A549 treated with dexamethasone at 1 μM for 4 hours (cell line): Measurements from ENCODE around the gene EIF2S1. TPM values are rescaled to one million over a fixed set of nuclear protein-coding genes. Genes with fewer than 3 reads are reported as not detected.

Experiments
- total RNA-seq: library from RNA; stranded (reverse); fragments of 200-300 nt; extraction: Qiagen RNA extraction; gene quantifications from 5 replicates; pipeline ENCODE4 v1.2.3, GENCODE V29; 2022

Gene EIF2S1
- total RNA-seq = 231 to 354 TPM (median 245 TPM) in 5 replicates

DNA sequence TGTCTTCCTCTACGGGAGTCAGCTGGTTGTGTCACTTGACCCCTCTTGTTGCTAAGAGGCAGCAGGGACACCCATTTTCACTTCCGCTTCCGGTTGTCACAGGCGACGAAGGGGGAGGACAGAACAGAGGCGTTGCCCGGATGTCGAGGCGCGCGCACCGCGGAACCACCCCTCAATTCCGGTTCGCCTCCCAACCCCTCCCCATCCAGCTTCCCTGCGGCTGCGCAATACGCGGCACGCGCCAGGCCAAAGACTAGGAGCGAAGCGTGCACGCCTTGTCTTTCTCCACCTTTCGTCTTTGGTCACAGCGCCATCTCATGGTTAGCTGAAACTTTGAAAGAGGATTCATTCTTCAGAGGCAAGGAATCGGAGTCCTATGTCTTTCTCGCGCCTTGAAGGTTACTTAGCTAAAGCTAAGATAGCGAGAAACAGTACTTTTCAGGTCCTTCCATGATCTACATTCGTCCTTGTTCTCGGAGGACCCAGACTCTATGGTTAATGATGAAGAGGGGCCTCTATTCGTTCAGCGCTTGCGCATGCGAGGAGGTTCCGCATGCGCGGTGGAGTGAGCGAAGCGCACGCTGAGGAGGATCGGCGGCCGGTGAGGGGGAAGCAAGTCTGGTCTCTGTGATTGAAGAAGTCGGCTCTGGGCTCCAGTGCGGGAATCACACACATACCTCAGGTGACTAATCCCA, at the start of gene EIF2S1, which contains the start of gene ATP6V1D:
EIF2S1 (plus strand) TSS at position 554 of the 695 bp plus-strand sequence. CDS start 4,440 bp downstream, outside the sequence.
ATP6V1D (minus strand) TSS at position 30 of the 695 bp plus-strand sequence. CDS start 106 bp downstream, outside the sequence.

DNA sequence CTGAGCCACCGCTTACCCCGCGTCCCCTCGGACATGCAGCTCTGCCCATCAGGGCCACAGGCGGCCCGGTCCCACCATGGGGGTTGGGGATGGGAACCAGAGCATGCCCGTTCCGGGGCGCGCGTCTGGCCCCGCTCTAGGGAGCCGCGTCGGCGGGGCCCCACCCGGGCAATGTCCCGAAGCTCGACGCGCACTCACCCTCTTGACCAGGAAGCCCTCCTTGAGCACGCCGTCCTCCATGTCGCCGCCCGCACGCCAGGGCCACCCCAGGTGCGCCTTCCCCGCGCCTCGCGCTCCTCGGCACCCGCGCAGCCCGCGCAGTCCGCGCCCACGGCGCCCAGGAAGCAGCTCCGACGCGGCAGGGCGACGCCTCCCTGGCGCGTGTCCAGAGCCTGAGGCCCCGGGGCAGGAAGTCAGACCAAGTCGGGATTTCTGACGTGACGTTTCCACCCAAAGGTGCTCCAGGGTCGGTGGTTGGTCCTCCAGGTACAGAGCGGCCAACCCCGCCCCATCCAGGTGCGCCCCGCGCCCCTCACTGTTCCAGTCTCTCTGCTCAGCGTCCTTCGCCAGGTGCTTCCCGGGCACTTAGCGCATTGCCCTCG, 51.8 kb downstream of the EIF2S1 start, which contains the start of gene PLEK2:
PLEK2 (minus strand) TSS at position 346 of the 602 bp plus-strand sequence; CDS start at position 240, 106 bp downstream.

Other genes starting within 250 kb of the EIF2S1 start
- 0.06 to 0.07 TPM (median 0.06 TPM) in 3 of 5 replicates, not detected in the others for gene GARIN2, start 170.9 kb upstream of the EIF2S1 start, total RNA-seq
- gene PALS1, start 118.9 kb upstream of the EIF2S1 start, total RNA-seq = 13.6 to 18.1 TPM (median 15.7 TPM) in 5 replicates
- 70.2 to 105 TPM (median 75.5 TPM) in 5 replicates for gene ATP6V1D, start 524 bp upstream of the EIF2S1 start, total RNA-seq
- gene PLEK2, start 51.8 kb downstream of the EIF2S1 start, total RNA-seq = 15.0 to 25.3 TPM (median 16.8 TPM) in 5 replicates
- 0.13 to 0.24 TPM (median 0.21 TPM) in 5 replicates for gene TMEM229B, start 128.4 kb downstream of the EIF2S1 start, total RNA-seq
- gene PLEKHH1, start 173.0 kb downstream of the EIF2S1 start, total RNA-seq = 1.7 to 4.0 TPM (median 2.7 TPM) in 5 replicates
- gene PIGH, start 239.9 kb downstream of the EIF2S1 start, total RNA-seq = 14.8 to 19.4 TPM (median 17.3 TPM) in 5 replicates